Fibroblast of skin of abdomen (primary cell): Measurements from ENCODE around the gene UQCC5.

ENCODE experiments used
- DNase-seq: peaks from one replicate; pipeline ENCODE4 v3.0.0-alpha.2; 2013

The UQCC5 gene

GRCh38 chr3:52572221-52572620 lies 35.8 kb downstream of the UQCC5 start:
- no peak for DNase-seq

GRCh38 chr3:52574056-52574965 lies 37.9 kb downstream of the UQCC5 start:
- no peak for DNase-seq
